Middle frontal gyrus (tissue), 1 donor: ENCODE data around the gene CDC25A.

ENCODE experiments used
- DNase-seq: peaks from one replicate; pipeline ENCODE4 v3.0.0-alpha.2; 2015; ENCODE audit warnings: low spot score; ENCODE audit errors: extremely low spot score

CDC25A gene

GRCh38 chr3:48107227-48107626 lies 81.0 kb downstream of the CDC25A start:
- no peak for DNase-seq
